C4-2B (cell line): ENCODE results near the gene UFC1.

Experiments used
- H3K27ac ChIP-seq: fragments of 450-650 bp; 2 replicates; pipeline ENCODE4 v1.5.1; 2017
- CTCF ChIP-seq: fragments of 450-650 bp; conservative IDR thresholded peaks from 2 replicates; pipeline ENCODE4 v1.5.1; 2017; ENCODE audit warnings: mild to moderate bottlenecking
- ZFX ChIP-seq: fragments of 450-650 bp; IDR thresholded peaks from 2 replicates; pipeline ENCODE4 v1.6.1; 2017

UFC1 gene

GRCh38 chr1:161164901-161165610 lies 11.3 kb downstream of the UFC1 start:
- TF ChIP-seq CTCF (no peak), ZFX (no peak)
- peak overlapping the region; percentile 72 for H3K27ac ChIP-seq

- TF ChIP-seq ZFX (0 out of 2 replicates have a peak, but pooled peaks have one; percentile 43), CTCF (peak; percentile 57)
- H3K27ac ChIP-seq, result peak within 1 kb of the TSS; percentile 72
These were observed 12.2 kb downstream of the UFC1 start, which contains the start of gene PPOX for GRCh38 chr1:161165742-161166668. Gene PPOX, plus strand, starts transcription at chr1:161166426. Its CDS starts 422 bp downstream, at chr1:161166848.

- TF ChIP-seq CTCF, result no peak
- TF ChIP-seq ZFX, result no peak
- peak overlapping the region; percentile 72 for H3K27ac ChIP-seq
These were observed 13.1 kb downstream of the UFC1 start for GRCh38 chr1:161166669-161167548.

- TF ChIP-seq ZFX (no peak), CTCF (no peak)
- H3K27ac ChIP-seq, result no peak overlapping the region
These were observed 15.1 kb downstream of the UFC1 start for GRCh38 chr1:161168906-161169305.

GRCh38 chr1:161171191-161171590 lies 17.4 kb downstream of the UFC1 start:
- no peak for TF ChIP-seq CTCF
- TF ChIP-seq ZFX, result no peak
- H3K27ac ChIP-seq, result no peak overlapping the region

- TF ChIP-seq ZFX, result no peak
- TF ChIP-seq CTCF, result no peak
- H3K27ac ChIP-seq, result no peak overlapping the region
These were observed 17.9 kb downstream of the UFC1 start for GRCh38 chr1:161171696-161172095.
